ENCODE data around the gene CD163L1.

DNA sequence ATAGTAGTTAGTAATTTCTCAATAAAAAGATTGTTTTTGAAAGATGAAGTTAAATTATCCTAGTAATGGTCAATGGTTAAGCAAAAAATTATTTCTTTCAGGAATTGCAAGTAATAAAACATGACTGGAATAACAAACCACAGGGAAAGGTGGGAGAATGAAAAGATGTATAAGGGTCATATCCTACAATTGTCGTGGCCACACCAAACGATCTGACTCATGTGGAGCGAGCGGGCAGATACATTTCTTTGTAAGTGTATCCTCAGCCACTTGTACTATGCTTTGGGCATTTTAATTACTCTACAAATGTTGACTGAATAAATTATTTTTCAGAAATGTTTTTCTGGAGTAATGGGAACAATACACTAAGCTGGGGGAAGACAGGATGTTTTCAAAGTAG lies 94.5 kb downstream of the CD163L1 start:
- TF ChIP-seq, protein P1, sequence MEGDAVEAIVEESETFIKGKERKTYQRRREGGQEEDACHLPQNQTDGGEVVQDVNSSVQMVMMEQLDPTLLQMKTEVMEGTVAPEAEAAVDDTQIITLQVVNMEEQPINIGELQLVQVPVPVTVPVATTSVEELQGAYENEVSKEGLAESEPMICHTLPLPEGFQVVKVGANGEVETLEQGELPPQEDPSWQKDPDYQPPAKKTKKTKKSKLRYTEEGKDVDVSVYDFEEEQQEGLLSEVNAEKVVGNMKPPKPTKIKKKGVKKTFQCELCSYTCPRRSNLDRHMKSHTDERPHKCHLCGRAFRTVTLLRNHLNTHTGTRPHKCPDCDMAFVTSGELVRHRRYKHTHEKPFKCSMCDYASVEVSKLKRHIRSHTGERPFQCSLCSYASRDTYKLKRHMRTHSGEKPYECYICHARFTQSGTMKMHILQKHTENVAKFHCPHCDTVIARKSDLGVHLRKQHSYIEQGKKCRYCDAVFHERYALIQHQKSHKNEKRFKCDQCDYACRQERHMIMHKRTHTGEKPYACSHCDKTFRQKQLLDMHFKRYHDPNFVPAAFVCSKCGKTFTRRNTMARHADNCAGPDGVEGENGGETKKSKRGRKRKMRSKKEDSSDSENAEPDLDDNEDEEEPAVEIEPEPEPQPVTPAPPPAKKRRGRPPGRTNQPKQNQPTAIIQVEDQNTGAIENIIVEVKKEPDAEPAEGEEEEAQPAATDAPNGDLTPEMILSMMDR (IDR thresholded peaks at IDR 0.05; ENCODE audit: low read depth, low read length) = no peak
- TF ChIP-seq POLR2A (IDR thresholded peaks at IDR 0.05; ENCODE audit: extremely low read depth, insufficient read length) = no peak
- TF ChIP-seq, protein P2, sequence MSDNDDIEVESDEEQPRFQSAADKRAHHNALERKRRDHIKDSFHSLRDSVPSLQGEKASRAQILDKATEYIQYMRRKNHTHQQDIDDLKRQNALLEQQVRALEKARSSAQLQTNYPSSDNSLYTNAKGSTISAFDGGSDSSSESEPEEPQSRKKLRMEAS (IDR thresholded peaks at IDR 0.05; ENCODE audit: low read depth, low read length) = no peak
